ENCODE data around the gene CD180.
A peak's percentile ranks its signal among the peaks of the same experiment; 100 is the strongest.

Gene CD180

GRCh38 chr5:67160985-67161384 lies 35.6 kb downstream of the CD180 start:
- peak; percentile 29 for DNase-seq (ENCODE audit: low read depth)

GRCh38 chr5:67160272-67160671 lies 36.3 kb downstream of the CD180 start:
- no peak for DNase-seq (ENCODE audit: low read depth)

- DNase-seq (ENCODE audit: low read depth): no peak
These were observed 39.5 kb downstream of the CD180 start for GRCh38 chr5:67156976-67157583.

- DNase-seq (ENCODE audit: low read depth): no peak
These were observed 41.9 kb downstream of the CD180 start for GRCh38 chr5:67154556-67155206.

- no peak for DNase-seq (ENCODE audit: low read depth)
These were observed 43.3 kb downstream of the CD180 start for GRCh38 chr5:67153292-67153691.

GRCh38 chr5:67152400-67152799 lies 44.2 kb downstream of the CD180 start:
- no peak for DNase-seq (ENCODE audit: low read depth)

- no peak for DNase-seq (ENCODE audit: low read depth)
These were observed 46.6 kb downstream of the CD180 start for GRCh38 chr5:67149951-67150523.

- DNase-seq (ENCODE audit: low read depth): no peak
These were observed 47.3 kb downstream of the CD180 start for GRCh38 chr5:67149057-67149950.

GRCh38 chr5:67147760-67148159 lies 48.8 kb downstream of the CD180 start:
- no peak for DNase-seq (ENCODE audit: low read depth)

GRCh38 chr5:67146981-67147380 lies 49.6 kb downstream of the CD180 start:
- DNase-seq (ENCODE audit: low read depth): no peak

GRCh38 chr5:67146574-67146973 lies 50.0 kb downstream of the CD180 start:
- no peak for DNase-seq (ENCODE audit: low read depth)

- DNase-seq (ENCODE audit: low read depth): no peak
These were observed 52.4 kb downstream of the CD180 start for GRCh38 chr5:67144183-67144639.

GRCh38 chr5:67143549-67143948 lies 53.0 kb downstream of the CD180 start:
- no peak for DNase-seq (ENCODE audit: low read depth)

- no peak for DNase-seq (ENCODE audit: low read depth)
These were observed 53.8 kb downstream of the CD180 start for GRCh38 chr5:67142816-67143215.

GRCh38 chr5:67141644-67142043 lies 55.0 kb downstream of the CD180 start:
- no peak for DNase-seq (ENCODE audit: low read depth)

- no peak for DNase-seq (ENCODE audit: low read depth)
These were observed 56.2 kb downstream of the CD180 start for GRCh38 chr5:67140413-67140812.

GRCh38 chr5:67139030-67139429 lies 57.6 kb downstream of the CD180 start:
- DNase-seq (ENCODE audit: low read depth): no peak

- DNase-seq (ENCODE audit: low read depth): no peak
These were observed 61.1 kb downstream of the CD180 start for GRCh38 chr5:67135381-67135984.

GRCh38 chr5:67133776-67134175 lies 62.8 kb downstream of the CD180 start:
- no peak for DNase-seq (ENCODE audit: low read depth)

GRCh38 chr5:67133217-67133616 lies 63.4 kb downstream of the CD180 start:
- DNase-seq (ENCODE audit: low read depth): no peak

GRCh38 chr5:67129768-67130167 lies 66.8 kb downstream of the CD180 start:
- no peak for DNase-seq (ENCODE audit: low read depth)

Data from GM04504 (cell line).